Erythroblast (primary cell): ENCODE results near the gene PKM.

Experiments used
- GATA1 ChIP-seq: IDR thresholded peaks from 2 replicates; pipeline ENCODE4 v1.6.1; 2011; ENCODE audit warnings: low read depth, mild to moderate bottlenecking, control low read depth, low read length, moderate library complexity
- POLR2A ChIP-seq: IDR thresholded peaks from 2 replicates; pipeline ENCODE4 v1.6.1; 2011; ENCODE audit warnings: mild to moderate bottlenecking, low read length

DNA sequence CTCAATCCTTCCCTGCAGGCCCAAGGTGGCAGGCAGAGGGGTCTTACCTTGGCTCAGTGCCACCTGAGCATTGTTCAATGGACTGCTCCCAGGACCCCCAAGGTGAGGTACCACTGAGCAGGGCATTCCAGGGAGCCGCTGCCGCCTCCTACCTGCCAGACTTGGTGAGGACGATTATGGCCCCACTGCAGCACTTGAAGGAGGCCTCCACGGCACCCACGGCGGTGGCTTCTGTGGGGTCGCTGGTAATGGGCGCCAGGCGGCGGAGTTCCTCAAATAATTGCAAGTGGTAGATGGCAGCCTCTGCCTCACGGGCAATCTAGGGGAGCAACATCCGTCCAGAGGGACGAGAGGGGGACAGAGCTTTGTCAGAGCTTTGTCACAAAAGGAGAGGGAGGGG, 28.7 kb downstream of the PKM start:
- TF ChIP-seq POLR2A, result no peak
- TF ChIP-seq GATA1, result no peak
